ENCODE measurements around the gene EPB41L1.

Gene EPB41L1

DNA sequence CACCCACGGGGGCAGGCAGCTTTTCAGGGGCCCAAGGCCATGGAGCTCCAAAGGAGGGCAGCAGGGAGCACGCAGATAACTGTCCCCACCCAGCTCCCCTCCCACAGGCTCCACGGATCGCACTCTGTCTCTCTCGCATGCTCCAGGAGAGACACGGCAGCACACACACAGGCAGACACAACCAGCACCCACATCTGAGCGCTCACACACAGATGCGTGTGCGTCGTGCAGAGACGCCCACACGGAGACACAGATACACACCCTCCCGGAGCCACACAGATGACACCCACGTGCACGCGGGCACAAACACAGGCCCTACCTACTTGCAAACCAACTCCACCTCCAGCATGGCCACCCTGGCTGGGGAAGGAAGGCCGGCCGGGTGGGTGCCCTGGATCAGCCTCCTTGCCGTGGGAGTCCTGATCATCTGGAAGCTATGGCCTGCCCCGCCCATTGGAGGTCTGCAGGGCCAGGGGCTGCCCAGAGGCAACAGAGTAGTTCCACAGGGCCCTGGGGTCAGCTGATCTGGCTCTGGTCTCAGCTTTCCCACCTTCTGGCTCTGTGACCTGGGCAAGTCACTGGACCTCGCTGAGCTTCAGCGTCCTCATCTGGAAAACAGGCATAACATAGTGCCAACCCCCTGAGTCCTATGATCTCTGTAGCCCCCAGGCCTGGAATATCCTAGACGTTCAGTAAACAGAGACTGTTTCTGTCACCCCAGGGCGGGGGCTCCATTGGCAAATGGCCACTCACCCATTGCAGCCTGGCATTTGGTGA, 113.3 kb downstream of the EPB41L1 start:
- in situ Hi-C loops (cut with MboI; ENCODE audit: low pct_unique_long_range_greater_than_20kb, low sequenced_read_pairs) = no loop called here
- DNase-seq = no peak

DNA sequence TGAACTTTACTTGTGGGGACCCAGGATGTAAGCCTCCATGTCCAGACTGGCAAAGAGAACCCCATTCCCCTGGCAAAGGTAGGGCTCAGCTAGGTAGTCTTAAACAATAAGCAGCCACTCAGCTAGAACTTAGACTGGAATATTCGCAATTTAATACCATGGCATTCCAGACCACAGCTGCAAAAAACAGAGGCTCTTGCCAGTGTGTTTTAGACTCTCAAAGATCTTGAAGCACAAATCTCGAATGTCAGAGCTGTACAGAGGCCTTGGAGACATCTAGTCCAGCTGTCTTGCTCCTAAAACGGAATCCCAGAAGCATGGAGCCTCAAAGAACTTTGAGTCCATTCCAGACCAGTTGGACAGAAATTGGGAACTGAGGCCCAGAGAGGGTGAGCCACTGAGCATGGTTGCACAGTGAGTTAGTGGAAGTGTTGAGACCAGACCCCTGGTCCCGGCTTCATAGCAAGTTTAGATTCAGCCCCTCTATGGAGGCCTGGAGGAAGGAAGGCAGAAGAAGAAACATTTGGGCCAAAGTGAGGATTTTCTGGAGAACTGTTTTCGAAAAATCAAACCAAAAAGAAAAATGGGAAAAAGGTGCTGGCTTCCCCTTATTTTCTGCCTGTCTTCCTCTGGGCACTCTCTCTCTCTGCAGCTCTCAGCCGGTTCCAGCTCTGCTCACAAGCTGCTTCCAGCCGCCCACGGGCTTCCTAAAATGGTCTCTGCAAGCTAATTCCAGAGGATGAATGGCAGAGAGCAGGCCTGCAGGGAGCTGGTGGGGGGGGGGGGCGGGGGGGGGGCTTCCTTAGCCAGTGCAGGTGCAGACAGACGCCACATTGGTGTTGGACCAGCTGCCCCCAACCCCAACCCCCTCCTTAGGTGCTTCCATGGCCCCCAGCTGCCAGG, 114.2 kb downstream of the EPB41L1 start:
- no peak for DNase-seq
- in situ Hi-C loops (cut with MboI; ENCODE audit: low pct_unique_long_range_greater_than_20kb, low sequenced_read_pairs) = no loop called here

DNA sequence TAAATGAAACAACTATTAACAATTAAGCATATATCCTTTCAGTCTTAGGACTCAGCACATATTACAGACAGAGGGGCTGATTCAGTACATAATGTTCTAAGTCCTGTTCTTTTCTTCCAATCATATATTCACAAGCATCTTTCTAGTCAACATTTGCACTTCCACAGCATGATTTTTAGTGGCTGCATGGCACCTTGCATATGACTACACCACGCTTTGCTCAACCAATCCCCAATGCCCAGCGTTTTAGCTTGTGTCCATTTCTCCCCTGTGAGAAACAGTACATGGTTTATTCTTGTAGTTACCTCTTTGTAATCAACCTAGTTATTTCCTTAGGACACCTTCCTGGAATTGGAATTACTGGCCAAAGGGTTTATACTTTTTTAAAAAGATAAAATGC, 115.0 kb downstream of the EPB41L1 start:
- DNase-seq = no peak

DNA sequence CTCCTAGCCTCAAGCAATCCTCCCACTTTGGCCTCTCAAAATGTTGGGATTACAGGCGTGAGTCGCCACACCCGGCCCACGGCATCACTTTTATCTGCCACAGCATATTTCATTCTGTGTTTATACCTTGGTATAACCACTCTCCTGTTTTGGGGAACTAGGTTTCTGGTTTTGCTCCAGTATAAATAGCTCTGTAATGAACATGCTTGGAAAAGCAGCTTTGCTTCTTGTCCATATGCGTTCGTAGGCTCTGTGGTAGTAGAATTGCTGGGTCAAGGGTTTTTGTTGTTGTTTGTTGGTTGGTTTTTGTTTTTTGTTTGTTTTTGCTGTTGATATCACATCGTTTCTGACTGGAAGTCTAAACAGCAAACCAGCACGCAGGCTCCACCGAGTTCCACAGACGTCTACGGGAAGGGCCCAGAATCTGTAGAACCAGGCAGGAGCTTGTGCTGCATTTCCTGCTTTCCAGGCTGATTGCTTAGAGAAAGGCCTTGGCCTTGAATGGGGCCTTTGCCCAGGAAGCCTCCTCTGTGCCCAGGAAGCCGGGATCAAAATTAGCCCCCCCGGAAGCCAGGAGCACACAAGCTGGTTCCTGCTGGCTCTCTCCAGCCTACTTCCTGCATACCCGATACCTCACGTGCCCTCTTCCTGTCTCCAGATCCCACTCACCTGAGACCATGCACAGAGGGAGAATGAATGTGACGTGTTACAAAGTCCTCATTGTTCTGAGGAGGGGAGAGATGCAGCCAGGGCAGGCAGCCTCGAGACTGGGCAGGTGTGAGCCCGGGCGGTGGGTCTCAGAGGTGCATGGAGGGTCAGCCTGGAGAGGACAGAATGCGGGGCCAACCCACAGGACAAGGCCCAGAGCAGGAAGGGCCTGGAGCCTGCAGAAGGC, 116.5 kb downstream of the EPB41L1 start:
- DNase-seq = no peak
- in situ Hi-C loops (cut with MboI; ENCODE audit: low pct_unique_long_range_greater_than_20kb, low sequenced_read_pairs) = no loop called here

More for the DNA sequence above, 115.0 kb downstream of the EPB41L1 start:
- in situ Hi-C loops (cut with MboI; ENCODE audit: low pct_unique_long_range_greater_than_20kb, low sequenced_read_pairs) = no loop called here

DNA sequence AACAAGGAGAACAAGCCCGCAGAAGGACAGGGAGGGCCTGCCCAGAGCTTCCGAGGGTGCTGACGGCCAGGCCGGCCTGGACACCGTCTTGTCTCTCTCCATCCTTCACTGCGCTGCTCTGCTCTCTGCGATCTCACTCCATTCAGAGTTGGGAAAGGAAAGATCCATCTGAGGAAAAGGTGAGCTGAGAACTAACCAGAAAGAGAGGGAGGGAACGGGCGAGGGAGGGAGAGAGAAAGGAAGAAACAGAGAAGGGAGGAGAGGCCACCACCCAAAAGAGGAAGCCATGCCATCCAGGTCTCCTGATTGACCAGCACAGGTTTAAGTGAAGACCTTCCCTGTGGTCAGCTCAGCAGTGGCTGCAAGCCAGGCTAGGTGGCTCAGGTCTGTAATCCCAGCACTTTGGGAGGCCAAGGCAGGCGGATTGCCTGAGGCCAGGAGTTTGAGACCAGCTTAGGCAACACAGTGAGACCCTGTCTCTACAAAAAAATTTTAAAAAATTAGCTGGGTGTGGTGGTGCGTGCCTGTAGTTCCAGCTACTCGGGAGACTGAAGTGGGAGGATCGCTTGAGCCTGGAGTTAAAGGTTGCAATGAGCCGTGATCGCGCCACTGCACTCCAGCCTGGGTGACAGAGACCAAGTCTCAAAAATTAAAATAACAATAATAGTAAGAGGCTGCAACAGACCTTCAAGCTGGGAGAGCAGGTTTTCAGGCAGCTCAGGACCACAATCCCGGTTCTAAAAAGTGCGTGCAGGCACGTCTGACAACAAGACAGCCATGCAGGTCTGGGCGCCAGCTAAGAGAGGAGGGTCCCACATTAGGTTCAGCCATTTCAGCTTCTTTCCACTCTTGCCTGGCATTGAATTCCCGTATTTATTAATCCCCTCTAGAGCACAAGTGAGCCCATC, 117.4 kb downstream of the EPB41L1 start:
- DNase-seq = no peak
- in situ Hi-C loops (cut with MboI; ENCODE audit: low pct_unique_long_range_greater_than_20kb, low sequenced_read_pairs) = no loop called here

DNA sequence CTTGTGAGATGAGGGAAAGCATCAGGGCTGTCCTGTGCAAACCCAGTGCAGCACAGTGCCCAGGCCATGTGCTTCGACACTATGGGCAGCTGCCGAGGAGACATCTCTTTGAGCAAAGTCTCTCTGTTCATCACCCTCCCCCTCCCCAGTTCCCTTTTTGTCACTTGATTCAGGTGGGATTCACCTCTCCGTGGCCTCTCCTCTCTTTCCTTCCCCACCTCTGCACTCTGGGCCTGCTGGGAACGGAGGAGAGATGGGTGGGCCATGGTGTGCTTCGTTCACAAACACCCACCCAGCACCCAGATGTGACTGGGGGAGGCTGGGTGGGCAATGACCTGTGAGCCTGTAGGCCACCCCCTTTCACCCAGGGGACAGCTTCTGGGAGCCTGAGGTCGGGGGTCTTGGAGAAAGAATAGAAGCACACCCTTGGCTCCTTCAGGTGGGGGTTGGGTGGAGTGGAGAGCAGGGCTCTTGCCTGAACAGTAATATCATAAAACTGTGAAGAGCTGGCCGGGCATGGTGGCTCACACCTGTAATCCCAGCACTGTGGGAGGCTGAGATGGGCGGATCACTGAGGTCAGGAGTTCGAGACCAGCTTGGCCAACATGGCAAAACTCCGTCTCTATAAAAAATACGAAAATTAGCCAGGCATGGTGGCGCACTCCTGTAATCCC, 118.1 kb downstream of the EPB41L1 start:
- in situ Hi-C loops (cut with MboI; ENCODE audit: low pct_unique_long_range_greater_than_20kb, low sequenced_read_pairs) = no loop called here
- no peak for DNase-seq

DNA sequence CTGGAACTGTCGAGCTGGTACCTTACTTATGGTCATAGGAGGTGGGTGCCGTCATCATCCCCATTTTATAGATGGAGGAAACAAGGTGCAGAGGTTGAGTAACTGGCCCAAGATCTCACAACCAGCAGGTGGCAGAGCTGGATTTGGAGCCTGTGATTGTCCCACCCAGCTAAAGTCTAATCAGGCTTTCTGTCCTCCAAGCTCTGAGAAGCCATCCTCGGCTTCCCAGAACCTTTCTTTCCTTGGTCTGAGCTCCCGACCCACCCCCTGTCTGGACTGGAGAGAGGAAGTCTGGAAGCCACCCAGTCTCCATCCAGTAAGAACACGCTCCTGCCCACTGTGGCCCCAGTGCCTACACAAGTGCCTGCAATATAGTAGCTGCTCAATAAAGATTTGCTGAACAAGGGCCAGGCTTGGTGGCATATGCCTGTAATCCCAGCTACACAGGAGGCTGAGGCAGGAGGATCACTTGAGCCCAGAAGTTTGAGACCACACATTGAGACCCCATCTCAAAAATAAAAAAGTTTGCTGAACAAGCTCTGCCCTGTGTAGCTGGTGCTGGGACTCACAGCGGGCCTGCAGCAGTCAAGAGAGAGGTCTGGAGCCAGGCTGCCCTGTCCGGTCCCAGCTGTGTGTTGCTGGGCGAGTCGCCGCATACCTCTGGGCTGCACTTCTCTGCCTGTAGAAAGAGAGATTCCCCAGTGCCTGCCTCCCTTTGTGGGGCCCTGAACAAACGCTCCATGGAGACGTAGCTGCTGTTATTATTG, 119.1 kb downstream of the EPB41L1 start:
- peak; percentile 28 for DNase-seq
- in situ Hi-C loops (cut with MboI; ENCODE audit: low pct_unique_long_range_greater_than_20kb, low sequenced_read_pairs) = no loop called here

DNA sequence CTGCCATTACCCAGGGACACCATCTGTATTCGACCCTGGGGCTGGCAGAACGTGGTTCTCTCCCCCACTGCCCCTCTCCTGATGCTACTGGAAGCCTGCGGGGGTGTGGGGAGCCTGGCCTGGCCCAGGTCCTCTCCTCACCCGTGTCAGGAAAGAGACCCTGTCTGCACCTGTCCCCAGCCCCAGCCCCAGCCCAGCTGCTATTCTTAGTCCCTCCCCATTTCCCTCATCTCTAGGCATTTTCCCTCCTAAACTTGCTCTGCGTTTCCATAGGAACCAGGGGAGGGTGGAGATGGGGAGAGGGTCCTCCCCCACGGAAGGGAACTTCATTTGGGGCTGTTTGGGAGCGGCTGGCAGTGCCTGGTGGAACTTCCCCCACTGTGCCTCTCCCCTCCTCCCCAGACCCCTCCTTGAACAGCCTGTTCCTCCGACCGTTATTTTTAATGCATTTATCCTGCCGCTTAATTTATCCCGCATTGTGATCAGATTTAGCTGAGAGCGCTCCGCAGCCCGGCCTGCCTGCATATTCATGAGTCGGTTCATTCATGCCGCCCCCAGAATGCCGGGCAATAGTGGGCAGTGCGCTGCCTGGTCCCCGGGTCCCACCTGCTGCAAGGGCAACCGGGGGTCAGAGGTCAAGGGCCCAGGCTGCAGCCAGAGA, 119.8 kb downstream of the EPB41L1 start:
- DNase-seq = no peak
- in situ Hi-C loops (cut with MboI; ENCODE audit: low pct_unique_long_range_greater_than_20kb, low sequenced_read_pairs) = no loop called here

DNA sequence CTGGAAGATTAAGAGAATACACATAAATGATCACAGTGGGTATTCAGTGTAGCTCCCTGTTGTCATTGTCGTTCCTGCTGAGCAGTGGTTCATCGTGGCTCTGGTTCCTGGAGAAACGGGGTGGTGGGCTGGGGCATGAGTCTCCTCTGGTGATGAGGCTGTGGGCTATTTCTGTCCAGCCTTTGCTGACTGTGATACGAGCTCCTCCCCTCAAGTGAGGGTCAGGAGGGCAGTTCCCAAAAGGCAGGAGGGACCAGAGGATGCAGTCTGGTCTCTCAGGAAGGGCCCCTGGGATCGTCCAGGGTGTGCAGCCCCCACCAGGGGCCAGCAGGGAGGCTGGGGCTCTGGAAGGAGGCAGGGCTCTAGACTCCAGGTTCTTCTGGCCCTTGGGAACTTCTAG, 120.5 kb downstream of the EPB41L1 start:
- no peak for DNase-seq
- in situ Hi-C loops (cut with MboI; ENCODE audit: low pct_unique_long_range_greater_than_20kb, low sequenced_read_pairs) = no loop called here

DNA sequence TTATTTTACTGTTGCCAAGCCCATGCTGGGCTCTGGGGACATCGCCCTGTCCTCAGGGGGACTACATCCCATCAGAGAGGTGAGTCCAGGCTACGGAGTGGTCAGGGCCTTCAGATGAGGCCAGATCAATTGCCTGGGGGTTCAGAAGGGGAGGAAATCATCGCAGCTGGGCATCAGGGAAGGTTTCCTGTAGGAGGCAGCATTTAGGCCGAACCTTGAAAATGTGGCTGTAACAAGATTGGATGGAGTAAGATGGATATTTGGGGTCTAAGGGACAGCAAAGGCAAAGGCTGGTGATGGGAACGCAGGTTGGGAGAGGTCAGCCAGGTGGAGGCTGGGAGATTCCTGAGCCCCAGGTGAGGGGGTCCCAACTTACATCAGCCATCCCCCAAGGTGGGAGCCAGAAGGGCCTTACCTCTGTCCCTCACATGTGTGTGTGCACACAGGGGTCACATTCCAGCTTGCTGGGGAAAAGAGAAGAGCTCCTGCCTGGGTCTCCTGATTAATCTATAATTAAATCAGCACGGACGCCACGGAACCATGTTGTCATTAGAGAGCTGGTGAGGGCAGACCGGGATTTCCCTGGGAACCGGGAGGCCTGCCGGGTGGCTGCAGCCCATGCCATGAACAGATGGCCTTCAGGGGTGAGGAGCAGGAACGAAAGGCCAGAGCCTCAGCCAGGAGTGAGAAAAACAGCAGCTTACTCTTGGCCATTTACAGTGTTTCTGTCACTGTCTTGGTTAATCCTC, 121.1 kb downstream of the EPB41L1 start:
- in situ Hi-C loops (cut with MboI; ENCODE audit: low pct_unique_long_range_greater_than_20kb, low sequenced_read_pairs) = no loop called here
- DNase-seq = no peak

DNA sequence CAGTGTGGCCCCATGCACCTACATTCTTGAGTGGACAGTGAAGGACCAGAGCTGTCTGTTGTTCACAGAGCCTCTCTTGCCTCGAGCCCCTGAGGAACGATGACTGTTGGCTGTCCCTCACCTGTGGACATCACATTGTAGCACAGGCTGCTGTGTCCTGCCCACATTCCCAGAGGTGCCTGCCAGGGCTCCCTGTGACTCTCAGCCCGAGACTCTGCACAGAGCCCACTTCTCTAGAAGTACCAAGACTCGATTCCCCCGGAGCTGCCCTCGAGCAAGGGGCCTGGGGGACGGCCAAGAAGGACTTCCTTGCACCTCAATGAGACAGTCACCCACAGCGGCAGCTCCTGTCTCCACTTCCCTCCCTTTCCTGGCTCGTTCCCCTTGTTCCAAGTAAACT, 123.0 kb downstream of the EPB41L1 start:
- in situ Hi-C loops (cut with MboI; ENCODE audit: low pct_unique_long_range_greater_than_20kb, low sequenced_read_pairs) = no loop called here
- no peak for DNase-seq

DNA sequence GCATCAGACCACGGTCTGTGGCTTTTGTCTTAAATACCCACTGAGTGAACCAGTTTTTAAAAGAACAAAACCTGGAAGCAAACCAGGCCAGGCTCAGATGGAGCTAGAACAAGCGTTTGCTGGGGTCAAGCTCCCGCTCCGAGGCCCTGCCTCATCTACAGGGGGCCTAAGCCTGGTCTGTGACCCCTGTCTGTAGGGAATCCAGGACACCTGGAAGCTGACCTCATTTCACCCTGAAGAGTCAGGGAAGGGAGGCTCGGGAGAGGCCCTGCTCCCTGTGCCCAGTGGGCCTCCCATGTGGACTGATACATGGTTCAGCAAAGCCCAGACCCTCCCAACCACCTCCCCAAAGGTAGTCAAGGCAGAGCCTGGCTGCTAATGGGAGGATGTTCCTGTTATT, 124.8 kb downstream of the EPB41L1 start:
- DNase-seq = no peak
- in situ Hi-C loops (cut with MboI; ENCODE audit: low pct_unique_long_range_greater_than_20kb, low sequenced_read_pairs) = no loop called here

DNA sequence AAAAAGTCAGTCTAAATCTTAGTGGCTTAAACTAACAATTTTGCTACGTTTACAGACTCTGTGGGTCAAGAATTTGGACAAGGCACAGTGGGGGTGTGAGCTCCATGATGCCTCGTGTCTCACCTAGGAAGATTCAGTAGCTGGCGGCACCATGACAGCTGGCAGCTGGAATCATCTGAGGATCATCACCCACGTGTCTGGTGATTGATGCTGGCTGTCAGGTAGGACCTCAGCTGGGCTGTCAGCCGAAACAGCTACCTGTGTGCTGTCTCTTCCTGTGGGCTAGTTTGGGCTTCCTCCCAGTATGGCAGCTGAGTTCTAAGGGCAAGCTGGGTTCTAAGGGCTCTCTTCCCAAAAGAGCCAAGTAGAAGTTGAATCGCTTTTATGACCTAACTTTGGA, 125.2 kb downstream of the EPB41L1 start:
- in situ Hi-C loops (cut with MboI; ENCODE audit: low pct_unique_long_range_greater_than_20kb, low sequenced_read_pairs) = no loop called here
- DNase-seq = no peak

DNA sequence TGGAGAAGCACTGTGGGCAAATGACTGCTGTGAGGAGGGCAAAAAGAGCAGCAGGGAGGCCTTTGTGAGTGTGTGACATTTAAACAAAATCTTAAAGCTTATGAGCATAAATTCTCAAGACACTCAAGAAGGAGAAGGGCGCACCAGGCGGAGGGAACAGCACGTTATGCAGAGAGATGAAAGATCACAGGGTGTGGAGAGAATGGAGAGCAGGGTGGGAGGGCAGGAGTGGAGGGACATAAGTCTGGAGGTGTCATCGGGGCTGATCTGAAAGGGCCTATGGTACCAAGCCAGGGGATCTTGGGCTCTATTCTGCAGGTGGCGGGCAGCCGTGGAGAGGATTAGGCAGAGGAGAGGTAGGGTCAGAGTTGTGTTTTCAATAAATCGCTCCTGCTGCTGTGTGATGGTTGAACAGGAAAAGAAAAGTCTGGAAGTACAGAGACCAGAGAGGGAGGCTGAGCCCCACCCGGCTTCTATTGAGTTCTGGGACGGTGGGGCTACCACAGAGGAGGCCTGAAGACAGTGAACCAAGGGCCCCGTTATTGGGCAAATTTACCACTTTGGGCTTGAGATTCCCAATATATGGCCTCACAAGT, 127.3 kb downstream of the EPB41L1 start:
- in situ Hi-C loops (cut with MboI; ENCODE audit: low pct_unique_long_range_greater_than_20kb, low sequenced_read_pairs) = no loop called here
- no peak for DNase-seq

Measured in KBM-7 (cell line).